ENCODE data around the gene TSSK3.

GRCh38 chr1:32339363-32339978 is 22.9 kb upstream of the TSSK3 start:
- no peak for TF ChIP-seq CTCF (conservative IDR thresholded peaks at IDR 0.05)
- TF ChIP-seq EZH2 (IDR thresholded peaks at IDR 0.05; ENCODE audit: low read depth): no peak
